Activated CD4-positive, alpha-beta memory T cell treated with anti-CD3 and anti-CD28 coated beads for 36 hours (primary cell): Measurements from ENCODE around the gene GCLM. TPM values are rescaled to one million over a fixed set of nuclear protein-coding genes. Genes with fewer than 3 reads are reported as not detected.
A peak's percentile ranks its signal among the peaks of the same experiment; 100 is the strongest.

ENCODE experiments used
- CTCF ChIA-PET: fragments of 350-600 bp; sonication (Branson Sonifier 250); formaldehyde crosslinking; loops from one replicate; lab custom pipeline; 2021; ENCODE audit warnings: antibody characterized with exemption, inconsistent platforms; lab: Charles Lee
- POLR2A ChIA-PET: fragments of 350-600 bp; sonication (Branson Sonifier 250); formaldehyde crosslinking; loops from one replicate; lab custom pipeline; 2021; ENCODE audit warnings: antibody characterized with exemption; lab: Charles Lee
- DNase-seq: peaks from one replicate; pipeline ENCODE4 v3.0.0-alpha.2; 2020
- H3K27ac Mint-ChIP-seq: one replicate; pipeline ENCODE4 v1.8.0; 2021; ENCODE audit warnings: mixed read lengths
- H3K27me3 Mint-ChIP-seq: one replicate; pipeline ENCODE4 v1.8.0; 2021; ENCODE audit warnings: mixed read lengths
- H3K36me3 Mint-ChIP-seq: one replicate; pipeline ENCODE4 v1.8.0; 2021; ENCODE audit warnings: mixed read lengths
- H3K4me1 Mint-ChIP-seq: one replicate; pipeline ENCODE4 v1.8.0; 2021; ENCODE audit warnings: low read depth, mixed read lengths
- H3K4me3 Mint-ChIP-seq: one replicate; pipeline ENCODE4 v1.8.0; 2021; ENCODE audit warnings: mild to moderate bottlenecking, mixed read lengths
- H3K9me3 Mint-ChIP-seq: one replicate; pipeline ENCODE4 v1.8.0; 2021; ENCODE audit warnings: mixed read lengths
- intact Hi-C: fragments of 100-400 bp; cut with micrococcal nuclease; formaldehyde crosslinking; loops from one replicate; pipeline ENCODE4 v1.15.1; 2023
- total RNA-seq, 2 experiments: library from RNA; stranded (reverse); gene quantifications; one replicate each; pipeline ENCODE4 v1.2.3, GENCODE V29; 2021

Gene GCLM
- total RNA-seq, 2 experiments from 2014 or later: 21.7 to 26.5 TPM

DNA sequence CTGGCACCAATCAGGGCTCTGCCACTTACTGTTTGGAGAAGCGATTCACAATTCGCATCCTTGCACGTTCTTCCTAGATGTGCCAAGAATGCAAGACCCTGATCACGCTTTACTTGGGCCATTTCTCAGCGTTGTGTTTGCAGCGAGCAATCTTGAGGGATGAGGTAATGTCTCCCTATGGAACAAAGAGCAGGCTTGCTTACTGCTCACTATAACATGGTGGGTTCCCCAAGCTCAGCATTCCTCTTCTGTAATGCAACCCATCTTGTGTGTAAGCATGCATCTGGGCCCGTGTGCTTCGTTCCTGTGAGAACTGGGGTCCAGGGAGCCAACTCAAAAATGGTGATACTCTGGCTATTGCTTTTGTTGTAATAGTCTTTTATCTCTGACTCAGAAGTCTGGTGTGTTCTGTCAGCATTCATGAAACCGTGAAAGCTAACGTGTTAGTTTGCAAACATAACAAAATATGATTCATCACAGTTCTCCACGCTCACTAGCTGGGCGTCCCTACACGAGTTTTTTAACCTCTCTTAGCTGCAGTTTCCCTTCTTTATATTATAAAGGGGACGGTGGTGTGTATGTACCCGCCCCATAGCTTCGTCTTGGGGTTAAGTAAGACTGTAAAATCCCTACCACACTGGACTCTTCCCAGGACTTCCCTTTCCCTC, 63.6 kb downstream of the GCLM start:
- Mint-ChIP-seq H3K4me3 (peak overlapping the region; percentile 88), H3K27me3 (peaks cover 4% of the 10 kb centered on the region), H3K36me3 (peaks cover 5% of the 10 kb centered on the region), H3K27ac (peak overlapping the region; percentile 89), H3K4me1 (peaks cover 27% of the 10 kb centered on the region), H3K9me3 (peaks cover 3% of the 10 kb centered on the region)
- intact Hi-C loops: loop anchor here (1.0 to 10.0 kb wide), 10 partner anchors 34 to 1387 kb away; partner anchors contain the start of genes CCDC18, DNTTIP2, DR1 and RWDD3
- no peak for DNase-seq
- POLR2A ChIA-PET: interaction anchor here (0.7 to 1.7 kb wide), 8 partner anchors 27 to 499 kb away, joined by 3 to 8 read pairs (median 5); partner anchors contain the start of genes DNTTIP2 and FNBP1L
- CTCF ChIA-PET: interaction anchor here (0.7 to 8.0 kb wide), 8 partner anchors 30 to 541 kb away, joined by 3 to 159 read pairs (median 6); partner anchors contain the start of gene DNTTIP2

GRCh38 chr1:93844262-93845045, 64.8 kb downstream of the GCLM start:
- H3K27me3 Mint-ChIP-seq: peaks cover 4% of the 10 kb centered on the region
- H3K4me1 Mint-ChIP-seq: peaks cover 27% of the 10 kb centered on the region
- ChIA-PET POLR2A (no interaction called here), CTCF (interaction anchor here (0.6 to 8.0 kb wide), 27 partner anchors 11 to 540 kb away, joined by 3 to 159 read pairs (median 4); partner anchors contain the start of gene DNTTIP2)
- H3K9me3 Mint-ChIP-seq: no peaks in the 10 kb centered on the region
- H3K4me3 Mint-ChIP-seq: no peak overlapping the region
- intact Hi-C loops: loop anchor here (1.0 to 10.0 kb wide), 9 partner anchors 30 to 1388 kb away; partner anchors contain the start of gene RWDD3
- H3K27ac Mint-ChIP-seq: no peak overlapping the region
- peak; percentile 46 for DNase-seq
- peaks cover 5% of the 10 kb centered on the region for H3K36me3 Mint-ChIP-seq

- H3K4me1 Mint-ChIP-seq: peaks cover 23% of the 10 kb centered on the region
- peaks cover 4% of the 10 kb centered on the region for H3K27me3 Mint-ChIP-seq
- H3K4me3 Mint-ChIP-seq: no peak overlapping the region
- no peak for DNase-seq
- intact Hi-C loops: loop anchor here (10.0 kb wide), 1 partner anchor 1368 kb away; no protein-coding TSS in a partner anchor
- peaks cover 5% of the 10 kb centered on the region for H3K36me3 Mint-ChIP-seq
- no peak overlapping the region for H3K27ac Mint-ChIP-seq
- H3K9me3 Mint-ChIP-seq: no peaks in the 10 kb centered on the region
- ChIA-PET CTCF (interaction anchor here (1.5 to 8.0 kb wide), 8 partner anchors 27 to 539 kb away, joined by 3 to 159 read pairs (median 12); no protein-coding TSS in a partner anchor), POLR2A (interaction anchor here (1.1 kb wide), 1 partner anchor 213 kb away, joined by 3 read pairs; no protein-coding TSS in a partner anchor)
These were observed 66.3 kb downstream of the GCLM start for GRCh38 chr1:93842750-93843500.

GRCh38 chr1:93841771-93842170, 67.5 kb downstream of the GCLM start:
- Mint-ChIP-seq H3K27ac (no peak overlapping the region), H3K4me1 (peaks cover 17% of the 10 kb centered on the region), H3K36me3 (no peaks in the 10 kb centered on the region), H3K9me3 (no peaks in the 10 kb centered on the region), H3K4me3 (no peak overlapping the region), H3K27me3 (no peaks in the 10 kb centered on the region)
- ChIA-PET POLR2A (no interaction called here), CTCF (interaction anchor here (1.5 to 8.0 kb wide), 3 partner anchors 26 to 212 kb away, joined by 3 to 159 read pairs (median 76); no protein-coding TSS in a partner anchor)
- intact Hi-C loops: loop anchor here (10.0 kb wide), 1 partner anchor 1367 kb away; no protein-coding TSS in a partner anchor
- no peak for DNase-seq

GRCh38 chr1:93840956-93841482, 68.2 kb downstream of the GCLM start:
- Mint-ChIP-seq H3K27ac (no peak overlapping the region), H3K27me3 (no peaks in the 10 kb centered on the region), H3K4me3 (no peak overlapping the region), H3K4me1 (peaks cover 17% of the 10 kb centered on the region), H3K9me3 (no peaks in the 10 kb centered on the region), H3K36me3 (no peaks in the 10 kb centered on the region)
- no peak for DNase-seq
- ChIA-PET CTCF (interaction anchor here (1.5 to 8.0 kb wide), 3 partner anchors 25 to 211 kb away, joined by 3 to 159 read pairs (median 76); no protein-coding TSS in a partner anchor), POLR2A (no interaction called here)
- intact Hi-C loops: loop anchor here (10.0 kb wide), 1 partner anchor 1366 kb away; no protein-coding TSS in a partner anchor

DNA sequence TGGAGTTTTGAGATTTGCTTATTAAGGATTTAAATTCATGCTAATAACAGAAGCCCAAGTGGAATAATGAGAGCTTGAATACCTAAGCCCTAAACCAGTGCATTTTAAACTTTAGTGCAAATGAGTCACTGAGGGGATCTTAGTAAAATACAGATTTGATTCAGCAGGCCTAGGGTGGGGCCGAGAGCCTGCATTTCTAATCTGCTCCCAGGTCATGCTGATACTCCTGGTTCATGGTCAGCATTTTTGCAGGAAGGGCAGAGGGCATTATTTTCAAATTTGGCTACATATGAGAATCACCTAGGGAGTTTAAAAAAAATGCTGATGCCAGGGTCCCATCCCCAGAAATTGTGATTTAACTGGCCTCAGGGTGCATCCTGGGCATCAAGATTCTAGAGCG, 69.5 kb downstream of the GCLM start:
- intact Hi-C loops: loop anchor here (10.0 kb wide), 1 partner anchor 1365 kb away; no protein-coding TSS in a partner anchor
- POLR2A ChIA-PET: interaction anchor here (0.6 kb wide), 1 partner anchor 226 kb away, joined by 3 read pairs; no protein-coding TSS in a partner anchor
- CTCF ChIA-PET: interaction anchor here (0.9 to 8.0 kb wide), 2 partner anchors 25 to 210 kb away, joined by 3 to 159 read pairs; no protein-coding TSS in a partner anchor
- Mint-ChIP-seq H3K36me3 (no peaks in the 10 kb centered on the region), H3K4me1 (peaks cover 6% of the 10 kb centered on the region), H3K27ac (no peak overlapping the region), H3K27me3 (no peaks in the 10 kb centered on the region), H3K4me3 (no peak overlapping the region), H3K9me3 (no peaks in the 10 kb centered on the region)
- DNase-seq: no peak

DNA sequence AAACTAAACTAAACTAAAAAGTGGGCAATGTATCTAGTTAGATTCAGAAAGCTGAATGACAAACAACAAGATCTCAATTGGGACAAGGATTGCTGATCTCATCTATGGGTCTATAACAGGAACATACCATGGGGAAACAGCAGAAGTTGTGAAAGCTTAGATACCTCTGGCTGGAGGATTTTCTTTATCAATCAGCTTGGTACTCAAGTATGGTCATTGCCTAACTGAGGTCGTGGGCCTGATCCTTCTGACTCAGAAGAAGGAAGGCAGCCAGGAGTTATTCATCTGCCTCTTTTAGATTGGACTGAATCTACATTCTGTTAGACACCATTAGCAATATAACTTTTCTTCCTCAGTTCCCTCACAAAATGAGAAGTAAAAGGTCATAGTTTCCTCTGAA, 69.9 kb downstream of the GCLM start:
- ChIA-PET CTCF (interaction anchor here (0.9 to 8.0 kb wide), 2 partner anchors 25 to 210 kb away, joined by 3 to 159 read pairs; no protein-coding TSS in a partner anchor), POLR2A (interaction anchor here (0.6 kb wide), 1 partner anchor 226 kb away, joined by 3 read pairs; no protein-coding TSS in a partner anchor)
- peaks cover 1% of the 10 kb centered on the region for H3K4me1 Mint-ChIP-seq
- H3K36me3 Mint-ChIP-seq: no peaks in the 10 kb centered on the region
- H3K27me3 Mint-ChIP-seq: no peaks in the 10 kb centered on the region
- peak; percentile 23 for DNase-seq
- intact Hi-C loops: no loop called here
- no peak overlapping the region for H3K27ac Mint-ChIP-seq
- H3K9me3 Mint-ChIP-seq: peaks cover under 1% of the 10 kb centered on the region
- H3K4me3 Mint-ChIP-seq: no peak overlapping the region

GRCh38 chr1:93837961-93838360, 71.3 kb downstream of the GCLM start:
- ChIA-PET POLR2A (no interaction called here), CTCF (interaction anchor here (1.9 kb wide), 1 partner anchor 209 kb away, joined by 7 read pairs; no protein-coding TSS in a partner anchor)
- DNase-seq: no peak
- H3K9me3 Mint-ChIP-seq: peaks cover 11% of the 10 kb centered on the region
- no peaks in the 10 kb centered on the region for H3K36me3 Mint-ChIP-seq
- intact Hi-C loops: no loop called here
- no peak overlapping the region for H3K27ac Mint-ChIP-seq
- no peaks in the 10 kb centered on the region for H3K27me3 Mint-ChIP-seq
- H3K4me1 Mint-ChIP-seq: no peaks in the 10 kb centered on the region
- H3K4me3 Mint-ChIP-seq: no peak overlapping the region
